BE2C (cell line): ENCODE results near the gene PDE4C.

Experiments
- DNase-seq: peaks from one replicate; pipeline ENCODE4 v3.0.0-alpha.2; 2020
- H3K27me3 ChIP-seq: fragments of 250-450 bp; sonication (Bioruptor Pico); 2 replicates; pipeline ENCODE4 v1.5.1; 2020; ENCODE audit warnings: mild to moderate bottlenecking
- H3K36me3 ChIP-seq: fragments of 250-450 bp; sonication (Bioruptor Pico); 2 replicates; pipeline ENCODE4 v1.5.1; 2020; ENCODE audit warnings: mild to moderate bottlenecking
- H3K4me1 ChIP-seq: fragments of 250-450 bp; sonication (Bioruptor Pico); 2 replicates; pipeline ENCODE4 v1.5.1; 2020
- H3K4me3 ChIP-seq: 2 replicates; pipeline ENCODE4 v1.5.1; 2011; ENCODE audit warnings: low read depth, low read length
- H3K9me3 ChIP-seq: fragments of 250-450 bp; sonication (Bioruptor Pico); 2 replicates; pipeline ENCODE4 v1.5.1; 2020
- TF ChIP-seq, protein P1 (sequence below): IDR thresholded peaks from 2 replicates; pipeline ENCODE4 v1.5.1; 2012; ENCODE audit warnings: mild to moderate bottlenecking, low read depth, low read length

Gene PDE4C

DNA sequence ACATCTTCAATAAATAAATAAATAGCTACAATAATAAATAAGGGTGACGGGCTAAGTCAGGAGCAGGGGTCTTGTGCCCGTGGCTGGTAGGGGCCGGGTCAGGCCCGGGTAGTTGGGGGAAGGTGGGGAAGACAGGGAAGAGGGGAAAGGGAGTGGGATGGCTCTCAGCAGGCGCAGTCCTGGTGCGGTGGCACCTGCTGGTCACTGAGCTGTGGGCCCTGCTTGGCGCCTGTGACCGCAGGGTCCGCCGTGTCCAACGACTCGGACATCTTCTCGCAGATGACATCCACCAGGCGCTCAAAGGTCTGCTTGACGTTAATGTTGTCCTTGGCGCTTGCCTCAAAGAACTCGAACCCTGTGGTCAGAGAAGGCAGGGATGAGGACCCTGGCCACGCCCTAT, 28.9 kb downstream of the PDE4C start:
- DNase-seq: no peak
- Histone ChIP-seq H3K36me3 (peaks cover 29% of the 10 kb centered on the region), H3K9me3 (no peaks in the 10 kb centered on the region), H3K27me3 (no peaks in the 10 kb centered on the region), H3K4me1 (peaks cover 12% of the 10 kb centered on the region), H3K4me3 (no peak overlapping the region)
- TF ChIP-seq, protein P1, sequence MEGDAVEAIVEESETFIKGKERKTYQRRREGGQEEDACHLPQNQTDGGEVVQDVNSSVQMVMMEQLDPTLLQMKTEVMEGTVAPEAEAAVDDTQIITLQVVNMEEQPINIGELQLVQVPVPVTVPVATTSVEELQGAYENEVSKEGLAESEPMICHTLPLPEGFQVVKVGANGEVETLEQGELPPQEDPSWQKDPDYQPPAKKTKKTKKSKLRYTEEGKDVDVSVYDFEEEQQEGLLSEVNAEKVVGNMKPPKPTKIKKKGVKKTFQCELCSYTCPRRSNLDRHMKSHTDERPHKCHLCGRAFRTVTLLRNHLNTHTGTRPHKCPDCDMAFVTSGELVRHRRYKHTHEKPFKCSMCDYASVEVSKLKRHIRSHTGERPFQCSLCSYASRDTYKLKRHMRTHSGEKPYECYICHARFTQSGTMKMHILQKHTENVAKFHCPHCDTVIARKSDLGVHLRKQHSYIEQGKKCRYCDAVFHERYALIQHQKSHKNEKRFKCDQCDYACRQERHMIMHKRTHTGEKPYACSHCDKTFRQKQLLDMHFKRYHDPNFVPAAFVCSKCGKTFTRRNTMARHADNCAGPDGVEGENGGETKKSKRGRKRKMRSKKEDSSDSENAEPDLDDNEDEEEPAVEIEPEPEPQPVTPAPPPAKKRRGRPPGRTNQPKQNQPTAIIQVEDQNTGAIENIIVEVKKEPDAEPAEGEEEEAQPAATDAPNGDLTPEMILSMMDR: no peak

DNA sequence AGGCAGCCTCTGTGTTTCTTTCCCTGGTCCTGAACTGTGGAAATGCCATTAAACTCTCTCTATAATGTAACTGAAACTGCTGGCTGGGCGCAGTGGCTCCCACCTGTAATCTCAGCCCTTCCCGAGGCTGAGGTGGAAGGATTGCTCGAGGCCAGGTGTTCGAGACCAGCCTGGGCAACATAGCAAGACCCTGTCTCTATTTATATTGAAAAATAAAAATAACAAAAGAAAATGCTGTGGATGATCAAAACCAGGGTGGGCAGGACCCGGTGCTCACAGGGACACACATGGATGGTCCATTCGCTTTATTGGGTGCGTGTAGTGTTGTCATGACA, 29.8 kb downstream of the PDE4C start:
- Histone ChIP-seq H3K4me3 (no peak overlapping the region), H3K4me1 (peaks cover 12% of the 10 kb centered on the region), H3K36me3 (peaks cover 25% of the 10 kb centered on the region), H3K27me3 (no peaks in the 10 kb centered on the region), H3K9me3 (no peaks in the 10 kb centered on the region)
- no peak for DNase-seq
- TF ChIP-seq, protein P1: no peak

- H3K4me3 ChIP-seq: peak overlapping the region; percentile 83
Measured at GRCh38 chr19:18194554-18195238, 31.5 kb downstream of the PDE4C start.

DNA sequence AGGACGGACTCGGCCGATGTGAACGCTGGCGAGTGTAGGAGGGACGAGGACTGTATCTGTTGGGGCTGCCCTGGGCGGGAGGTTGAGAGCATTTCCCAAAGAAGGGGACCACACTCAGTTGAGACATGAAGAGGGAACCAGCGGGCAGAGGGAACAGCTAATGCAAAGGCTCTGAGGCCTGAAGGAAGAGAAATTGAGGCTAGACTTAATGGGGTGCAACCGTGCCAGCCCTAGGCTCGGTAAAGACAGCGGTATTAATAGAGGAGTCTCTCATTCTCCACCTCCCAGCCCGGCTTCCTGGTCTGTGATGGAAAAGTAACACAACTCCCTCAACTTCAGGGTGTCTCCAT, 32.1 kb downstream of the PDE4C start:
- Histone ChIP-seq H3K4me3 (peak overlapping the region; percentile 83), H3K27me3 (no peaks in the 10 kb centered on the region), H3K36me3 (peaks cover 12% of the 10 kb centered on the region), H3K4me1 (peaks cover 12% of the 10 kb centered on the region), H3K9me3 (no peaks in the 10 kb centered on the region)
- DNase-seq: no peak
- TF ChIP-seq, protein P1: no peak

More at GRCh38 chr19:18194554-18195238, 31.5 kb downstream of the PDE4C start:
- no peaks in the 10 kb centered on the region for H3K9me3 ChIP-seq
- TF ChIP-seq, protein P1: no peak
- no peaks in the 10 kb centered on the region for H3K27me3 ChIP-seq
- H3K36me3 ChIP-seq: peaks cover 15% of the 10 kb centered on the region
- peaks cover 12% of the 10 kb centered on the region for H3K4me1 ChIP-seq
- peak; percentile 78 for DNase-seq

- Histone ChIP-seq H3K4me1 (peaks cover 12% of the 10 kb centered on the region), H3K9me3 (no peaks in the 10 kb centered on the region), H3K4me3 (peak overlapping the region; percentile 83), H3K27me3 (no peaks in the 10 kb centered on the region), H3K36me3 (peaks cover 10% of the 10 kb centered on the region)
- DNase-seq: no peak
- TF ChIP-seq, protein P1: no peak; the same call in 1 of the 2 replicates
Measured at GRCh38 chr19:18193388-18194180, 32.7 kb downstream of the PDE4C start.
